GM19395 (cell line): ENCODE data around the gene CHSY1.
A peak's percentile ranks its signal among the peaks of the same experiment; 100 is the strongest.
"Not testable (repeated sequence)": the region's sequence is repeated elsewhere in the genome, so short reads cannot be mapped to it uniquely, and the experiment has no call there.

Source experiments
- ATAC-seq: cut with Tn5 transposase; IDR thresholded peaks from one replicate; pipeline ENCODE4 v1.9.1; 2021; ENCODE audit warnings: mild to moderate bottlenecking, moderate library complexity; ENCODE audit not compliant: unreplicated experiment

CHSY1 gene

GRCh38 chr15:101251830-101252820 is at the start of gene CHSY1:
TSS of gene CHSY1 (minus strand) at chr15:101252048. CDS start at chr15:101251456, 592 bp downstream.
- ATAC-seq, result peak; percentile 70

GRCh38 chr15:101296418-101297405 is 44.9 kb upstream of the CHSY1 start:
- ATAC-seq, result no peak

GRCh38 chr15:101295607-101296161 is 43.8 kb upstream of the CHSY1 start:
- no peak for ATAC-seq

- peak; percentile 83 for ATAC-seq
Observed at GRCh38 chr15:101294731-101295606, 43.1 kb upstream of the CHSY1 start, which contains the start of gene SNRPA1. TSS of gene SNRPA1 (minus strand) at chr15:101295248. CDS start at chr15:101295178, 70 bp downstream.

- ATAC-seq, result no peak
Observed at GRCh38 chr15:101293122-101293521, 41.3 kb upstream of the CHSY1 start.

- no peak for ATAC-seq
Observed at GRCh38 chr15:101288905-101289513, 37.2 kb upstream of the CHSY1 start.

- not testable (repeated sequence) for ATAC-seq
Observed at GRCh38 chr15:101287342-101287741, 35.5 kb upstream of the CHSY1 start.

GRCh38 chr15:101286471-101287114 is 34.7 kb upstream of the CHSY1 start:
- no peak for ATAC-seq

DNA sequence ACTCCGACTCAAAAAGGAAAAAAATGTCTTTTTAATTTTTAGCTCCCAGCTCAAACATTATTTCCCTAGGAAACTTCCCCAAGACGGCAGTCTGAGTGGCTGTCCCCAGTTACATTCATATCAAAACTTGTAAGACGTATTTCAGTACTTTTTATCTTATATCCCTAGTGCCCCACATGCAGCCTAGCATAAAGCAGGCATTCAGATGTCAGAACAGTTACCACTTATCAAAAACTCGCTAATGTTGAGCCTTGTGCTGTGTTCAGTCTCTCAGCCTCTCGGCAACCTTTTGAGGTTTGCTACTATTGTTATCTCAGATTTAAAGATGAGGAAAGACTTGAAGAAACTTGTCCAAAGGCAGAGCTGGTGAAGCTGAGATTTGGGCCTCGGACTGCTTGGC is 32.1 kb upstream of the CHSY1 start:
- no peak for ATAC-seq

GRCh38 chr15:101280007-101280406 is 28.2 kb upstream of the CHSY1 start:
- ATAC-seq, result no peak

DNA sequence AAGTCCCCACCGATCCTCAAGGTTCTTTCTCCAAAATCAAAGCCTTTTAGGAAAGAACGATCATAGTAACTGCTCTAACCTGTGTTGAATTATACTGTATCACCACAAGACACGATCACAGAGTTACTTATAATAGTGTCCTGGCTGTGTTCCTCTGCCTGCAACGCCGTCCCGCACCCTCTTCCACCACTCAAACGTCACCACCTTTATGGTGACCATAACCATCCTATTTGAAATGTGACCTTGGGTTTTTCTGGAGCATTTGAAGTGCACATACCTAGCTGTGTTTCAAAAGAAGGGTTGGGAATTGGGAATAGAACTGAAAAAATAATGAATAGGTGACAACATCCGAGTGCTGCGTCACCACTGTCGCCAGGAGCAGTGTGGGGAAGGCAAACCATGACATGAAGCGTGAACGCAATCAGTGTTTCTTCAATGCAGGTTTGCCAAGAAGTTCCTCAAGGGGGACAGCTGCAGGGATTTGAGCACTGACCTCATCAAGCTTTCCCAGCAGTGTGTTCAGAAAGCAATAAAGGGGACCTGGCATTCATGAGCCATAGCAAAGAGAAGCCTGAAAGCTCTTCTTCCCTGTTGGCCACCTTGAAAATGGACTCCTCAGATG is 26.2 kb upstream of the CHSY1 start:
- no peak for ATAC-seq

GRCh38 chr15:101277038-101277822 is 25.4 kb upstream of the CHSY1 start, which contains the start of gene SELENOS:
TSS of gene SELENOS (minus strand) at chr15:101277485. CDS start at chr15:101277417, 68 bp downstream.
- ATAC-seq, result peak; percentile 80

DNA sequence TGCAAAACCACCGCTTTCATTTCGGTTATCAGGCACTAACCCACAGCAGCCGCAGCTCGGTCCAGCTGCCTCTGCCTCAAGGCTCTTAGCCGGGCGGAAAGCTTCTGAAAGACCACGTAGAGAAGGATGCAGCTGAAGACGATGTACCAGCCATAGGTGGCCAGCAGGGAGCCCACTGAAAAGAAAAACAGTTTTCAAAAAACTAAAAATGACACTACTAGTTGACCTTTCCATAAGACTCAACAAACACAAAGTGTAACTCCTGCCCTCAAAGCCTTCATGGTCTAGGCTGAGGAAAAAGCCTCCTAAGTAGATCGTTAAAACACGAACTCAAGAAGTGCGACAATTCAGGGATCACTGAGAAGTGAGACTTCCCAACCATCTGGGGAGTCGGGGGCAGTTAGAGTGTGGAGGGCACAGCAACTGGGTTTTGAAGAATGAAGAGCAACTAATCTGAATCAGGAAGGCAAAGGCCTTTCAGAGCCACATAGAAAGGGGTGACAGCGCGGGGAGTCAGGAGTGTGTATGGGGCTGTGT is 24.7 kb upstream of the CHSY1 start:
- peak; percentile 54 for ATAC-seq

DNA sequence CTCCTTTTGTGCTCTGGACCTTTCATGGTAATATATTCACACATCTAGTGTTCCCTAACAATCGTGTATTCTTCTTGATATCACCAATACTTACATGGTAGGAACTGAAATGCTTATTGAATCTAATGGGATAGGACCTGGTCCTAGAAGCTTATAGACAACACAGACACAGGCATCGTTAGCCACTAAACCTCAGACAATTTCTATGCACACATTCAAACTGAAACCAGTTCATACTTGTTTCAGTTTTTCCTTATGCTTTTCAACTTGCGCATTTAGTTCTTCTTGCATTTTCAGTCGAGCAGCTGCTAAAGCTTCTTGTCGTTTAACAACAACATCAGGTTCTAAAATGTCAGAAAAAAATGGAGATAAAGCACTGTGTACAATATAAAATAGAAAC is 23.2 kb upstream of the CHSY1 start:
- peak; percentile 42 for ATAC-seq

- ATAC-seq, result no peak
Observed at GRCh38 chr15:101273534-101273933, 21.7 kb upstream of the CHSY1 start.

DNA sequence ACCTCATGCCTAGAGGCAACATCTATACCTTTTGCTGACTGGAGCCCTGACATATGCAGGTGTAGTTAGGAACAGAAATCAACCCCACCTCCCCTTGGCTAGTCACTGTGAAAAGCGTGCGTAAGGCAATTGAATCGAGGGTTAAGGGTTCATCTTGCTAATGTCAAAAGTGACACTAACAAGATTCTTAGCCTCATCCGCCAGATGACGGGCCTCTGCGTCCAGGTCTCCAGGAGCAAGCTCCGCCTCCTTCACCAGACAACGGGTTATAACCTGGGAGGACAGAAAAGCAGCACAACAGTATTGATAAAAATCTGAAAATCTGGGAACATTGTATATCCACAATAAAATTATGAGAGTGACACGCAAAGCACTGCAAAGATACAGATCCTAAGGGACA is 20.7 kb upstream of the CHSY1 start:
- ATAC-seq, result no peak

- ATAC-seq, result no peak
Observed at GRCh38 chr15:101269479-101270223, 17.8 kb upstream of the CHSY1 start.
